Fibroblast of mammary gland (primary cell): ENCODE results near the gene FCHSD2.

Source experiments
- DNase-seq: peaks from one replicate; pipeline ENCODE4 v3.0.0-alpha.2; 2010; ENCODE audit warnings: low read depth
- H3K4me3 ChIP-seq: 2 replicates; pipeline ENCODE4 v1.5.1; 2011; ENCODE audit warnings: low read depth, mild to moderate bottlenecking, low read length, moderate library complexity; ENCODE audit not compliant: control insufficient read depth
- CTCF ChIP-seq: conservative IDR thresholded peaks from 2 replicates; pipeline ENCODE4 v1.5.1; 2011; ENCODE audit warnings: low read depth, low read length, inconsistent platforms; ENCODE audit not compliant: control insufficient read depth, insufficient read depth

Gene FCHSD2

DNA sequence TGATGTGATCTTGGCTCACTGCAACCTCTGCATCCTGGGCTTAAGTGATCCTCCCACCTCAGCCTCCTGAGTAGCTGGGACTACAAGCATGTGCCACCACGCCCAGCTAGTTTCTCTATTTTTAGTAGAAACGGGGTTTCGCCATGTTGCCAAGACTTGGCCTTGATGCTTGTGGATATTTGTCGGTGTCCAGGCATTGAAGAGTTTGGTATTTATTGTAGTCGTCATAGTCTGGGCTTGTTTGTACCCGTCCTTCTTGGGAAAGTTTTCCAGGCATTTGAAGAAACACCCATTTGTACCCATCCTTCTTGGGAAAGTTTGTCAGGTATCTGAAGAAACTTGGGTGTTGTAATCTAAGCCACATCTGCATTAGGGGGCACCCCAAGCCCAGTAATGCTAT, 28.7 kb downstream of the FCHSD2 start:
- no peak for DNase-seq
- TF ChIP-seq CTCF = no peak
- H3K4me3 ChIP-seq = no peak overlapping the region

- DNase-seq = no peak
- no peak for TF ChIP-seq CTCF
- H3K4me3 ChIP-seq = no peak overlapping the region
These were observed 34.5 kb downstream of the FCHSD2 start for GRCh38 chr11:73107597-73107996.

GRCh38 chr11:73106347-73106746, 35.8 kb downstream of the FCHSD2 start:
- DNase-seq = no peak
- no peak for TF ChIP-seq CTCF
- no peak overlapping the region for H3K4me3 ChIP-seq

DNA sequence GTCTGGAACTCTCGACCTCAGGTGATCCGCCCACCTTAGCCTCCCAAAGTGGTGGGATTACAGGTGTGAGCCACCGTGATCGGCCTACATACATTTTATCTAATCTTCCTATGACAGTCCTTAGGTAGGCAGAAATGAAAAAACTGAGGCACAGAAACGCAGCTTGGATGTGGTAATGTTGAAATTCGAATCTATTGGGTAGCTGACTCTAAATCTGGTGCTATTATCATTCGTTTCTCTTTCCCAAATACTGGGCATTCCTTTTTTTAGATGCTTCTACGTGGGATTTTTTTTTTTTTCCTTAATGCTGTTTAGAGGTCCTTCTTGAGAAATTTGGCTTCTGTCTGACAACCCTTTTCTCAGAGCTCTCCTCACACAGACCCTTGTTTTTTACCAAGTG, 41.5 kb downstream of the FCHSD2 start:
- no peak overlapping the region for H3K4me3 ChIP-seq
- no peak for DNase-seq
- no peak for TF ChIP-seq CTCF

- no peak overlapping the region for H3K4me3 ChIP-seq
- no peak for DNase-seq
- TF ChIP-seq CTCF = no peak
These were observed 42.4 kb downstream of the FCHSD2 start for GRCh38 chr11:73099512-73100266.

- H3K4me3 ChIP-seq = no peak overlapping the region
- no peak for DNase-seq
- TF ChIP-seq CTCF = no peak
These were observed 46.5 kb downstream of the FCHSD2 start for GRCh38 chr11:73095613-73096012.
